HepG2 (cell line): ENCODE measurements around the gene STK39. TPM values are rescaled to one million over a fixed set of nuclear protein-coding genes. Genes with fewer than 3 reads are reported as not detected.

ENCODE experiments used
- BCLAF1 ChIP-seq: fragments of 450-650 bp; IDR thresholded peaks from 2 replicates; pipeline ENCODE4 v1.6.1; 2017; ENCODE audit warnings: mild to moderate bottlenecking
- CEBPG ChIP-seq: IDR thresholded peaks from 2 replicates; pipeline ENCODE4 v1.6.1; 2016
- CREBL2 ChIP-seq: sonication (generic); formaldehyde crosslinking; IDR thresholded peaks from 2 replicates; pipeline ENCODE4 v1.8.1; 2023; ENCODE audit warnings: missing genetic modification reagents, mild to moderate bottlenecking, borderline replicate concordance
- ZNF121 ChIP-seq: sonication (generic); formaldehyde crosslinking; IDR thresholded peaks from 2 replicates; pipeline ENCODE4 v1.5.0; 2020; ENCODE audit warnings: mild to moderate bottlenecking, missing genetic modification reagents
- ZNF44 ChIP-seq: sonication (generic); formaldehyde crosslinking; IDR thresholded peaks from 2 replicates; pipeline ENCODE4 v1.5.1; 2020; ENCODE audit warnings: mild to moderate bottlenecking, missing genetic modification reagents
- ZNF510 ChIP-seq: sonication (generic); formaldehyde crosslinking; IDR thresholded peaks from 2 replicates; pipeline ENCODE4 v1.4.0; 2020; ENCODE audit warnings: low read depth, mild to moderate bottlenecking, missing genetic modification reagents
- ZNF619 ChIP-seq: sonication (generic); formaldehyde crosslinking; IDR thresholded peaks from 2 replicates; pipeline ENCODE4 v1.4.0; 2020; ENCODE audit warnings: mild to moderate bottlenecking, missing genetic modification reagents
- ZNF7 ChIP-seq: IDR thresholded peaks from 2 replicates; pipeline ENCODE4 v1.6.1; 2016; ENCODE audit warnings: missing biosample characterization, missing genetic modification reagents
- polyA plus RNA-seq, 8 experiments: library from polyadenylated mRNA; depleted of rRNA in 3 of 8; stranded (reverse) in 7 of 8; unstranded in 1 of 8; fragments of >200 nt; fragmentation: Illumina TruSeq in 4 of 8; extraction: Trizol in 4 of 8; gene quantifications; 2 replicates each; pipeline versions ENCODE4 v1.2.1 to v1.2.3, GENCODE V29; 2011 to 2016; ENCODE audit warnings: low read depth in 4 of 8, missing spikeins in 1 of 8, mixed read lengths in 1 of 8; ENCODE audit not compliant: insufficient read depth in 1 of 8
- total RNA-seq, 5 experiments: library from RNA; depleted of rRNA; stranded (reverse); fragments of >200 nt; fragmentation: Illumina TruSeq; extraction: Trizol; gene quantifications; 2 replicates each; pipeline ENCODE4 v1.2.3, GENCODE V29; 2016; ENCODE audit warnings: low read depth in 1 of 5
- TF ChIP-seq, protein P1 (sequence below): sonication (generic); formaldehyde crosslinking; IDR thresholded peaks from 2 replicates; pipeline ENCODE4 v1.9.0; 2021; ENCODE audit warnings: missing genetic modification reagents, borderline replicate concordance
- TF ChIP-seq, protein P2 (sequence below): sonication (generic); formaldehyde crosslinking; IDR thresholded peaks from 2 replicates; pipeline ENCODE4 v1.8.1; 2023; ENCODE audit warnings: mild to moderate bottlenecking, missing genetic modification reagents, borderline replicate concordance
- TF ChIP-seq, protein P3 (sequence below): sonication (generic); formaldehyde crosslinking; IDR thresholded peaks from 2 replicates; pipeline ENCODE4 v1.4.0; 2020; ENCODE audit warnings: missing genetic modification reagents
- TF ChIP-seq, protein P4 (sequence below): sonication (generic); formaldehyde crosslinking; IDR thresholded peaks from 2 replicates; pipeline ENCODE4 v1.8.0; 2022; ENCODE audit warnings: missing genetic modification reagents, mild to moderate bottlenecking, borderline replicate concordance

STK39 gene
- total and polyA plus RNA-seq, 2 of the 13 experiments (the other 11 are each of a cell fraction or from before 2014, with no cell fraction given): 27.3 to 38.4 TPM

DNA sequence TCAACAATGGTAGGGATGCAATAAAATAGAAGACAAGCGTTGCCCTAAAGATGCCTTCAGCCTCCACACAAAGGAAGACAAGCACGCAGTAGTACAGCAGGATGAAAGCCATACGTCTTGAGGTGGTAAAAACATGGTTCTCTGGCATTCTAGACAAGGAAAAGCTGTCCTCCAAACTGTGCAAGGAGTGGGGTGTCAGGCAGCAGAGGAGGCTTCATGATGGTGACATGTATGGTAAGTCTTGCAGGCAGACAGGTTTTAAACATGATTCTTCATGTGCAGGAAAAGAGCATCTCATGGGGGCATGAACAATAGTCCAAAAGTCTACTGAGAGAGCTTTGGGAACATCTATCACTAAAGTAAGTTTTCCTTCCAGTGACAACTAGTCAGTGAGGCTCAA lies 241.8 kb downstream of the STK39 start (continued):
- TF ChIP-seq, protein P1, sequence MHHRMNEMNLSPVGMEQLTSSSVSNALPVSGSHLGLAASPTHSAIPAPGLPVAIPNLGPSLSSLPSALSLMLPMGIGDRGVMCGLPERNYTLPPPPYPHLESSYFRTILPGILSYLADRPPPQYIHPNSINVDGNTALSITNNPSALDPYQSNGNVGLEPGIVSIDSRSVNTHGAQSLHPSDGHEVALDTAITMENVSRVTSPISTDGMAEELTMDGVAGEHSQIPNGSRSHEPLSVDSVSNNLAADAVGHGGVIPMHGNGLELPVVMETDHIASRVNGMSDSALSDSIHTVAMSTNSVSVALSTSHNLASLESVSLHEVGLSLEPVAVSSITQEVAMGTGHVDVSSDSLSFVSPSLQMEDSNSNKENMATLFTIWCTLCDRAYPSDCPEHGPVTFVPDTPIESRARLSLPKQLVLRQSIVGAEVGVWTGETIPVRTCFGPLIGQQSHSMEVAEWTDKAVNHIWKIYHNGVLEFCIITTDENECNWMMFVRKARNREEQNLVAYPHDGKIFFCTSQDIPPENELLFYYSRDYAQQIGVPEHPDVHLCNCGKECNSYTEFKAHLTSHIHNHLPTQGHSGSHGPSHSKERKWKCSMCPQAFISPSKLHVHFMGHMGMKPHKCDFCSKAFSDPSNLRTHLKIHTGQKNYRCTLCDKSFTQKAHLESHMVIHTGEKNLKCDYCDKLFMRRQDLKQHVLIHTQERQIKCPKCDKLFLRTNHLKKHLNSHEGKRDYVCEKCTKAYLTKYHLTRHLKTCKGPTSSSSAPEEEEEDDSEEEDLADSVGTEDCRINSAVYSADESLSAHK: no peak
- no peak for TF ChIP-seq CREBL2 (CRISPR knock-in tag)
- TF ChIP-seq BCLAF1: no peak
- no peak for TF ChIP-seq CEBPG
- TF ChIP-seq ZNF619: no peak
- TF ChIP-seq, protein P2, sequence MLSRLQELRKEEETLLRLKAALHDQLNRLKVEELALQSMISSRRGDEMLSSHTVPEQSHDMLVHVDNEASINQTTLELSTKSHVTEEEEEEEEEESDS (CRISPR knock-in tag): no peak
- TF ChIP-seq ZNF510: no peak
- TF ChIP-seq, protein P3, sequence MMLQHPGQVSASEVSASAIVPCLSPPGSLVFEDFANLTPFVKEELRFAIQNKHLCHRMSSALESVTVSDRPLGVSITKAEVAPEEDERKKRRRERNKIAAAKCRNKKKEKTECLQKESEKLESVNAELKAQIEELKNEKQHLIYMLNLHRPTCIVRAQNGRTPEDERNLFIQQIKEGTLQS (CRISPR knock-in tag): no peak
- TF ChIP-seq ZNF121: no peak
- TF ChIP-seq ZNF7 (CRISPR knock-in tag): no peak
- TF ChIP-seq ZNF44 (CRISPR knock-in tag): no peak
- TF ChIP-seq, protein P4, sequence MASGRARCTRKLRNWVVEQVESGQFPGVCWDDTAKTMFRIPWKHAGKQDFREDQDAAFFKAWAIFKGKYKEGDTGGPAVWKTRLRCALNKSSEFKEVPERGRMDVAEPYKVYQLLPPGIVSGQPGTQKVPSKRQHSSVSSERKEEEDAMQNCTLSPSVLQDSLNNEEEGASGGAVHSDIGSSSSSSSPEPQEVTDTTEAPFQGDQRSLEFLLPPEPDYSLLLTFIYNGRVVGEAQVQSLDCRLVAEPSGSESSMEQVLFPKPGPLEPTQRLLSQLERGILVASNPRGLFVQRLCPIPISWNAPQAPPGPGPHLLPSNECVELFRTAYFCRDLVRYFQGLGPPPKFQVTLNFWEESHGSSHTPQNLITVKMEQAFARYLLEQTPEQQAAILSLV (CRISPR knock-in tag): no peak
